Muscle of arm (tissue), 12 donors: ENCODE data around the gene NCOA3. TPM values are rescaled to one million over a fixed set of nuclear protein-coding genes. Genes with fewer than 3 reads are reported as not detected.
"Not testable (repeated sequence)": the region's sequence is repeated elsewhere in the genome, so short reads cannot be mapped to it uniquely, and the experiment has no call there.

Experiments
- DNase-seq: peaks from one replicate; pipeline ENCODE4 v3.0.0-alpha.2; 2013
- polyA plus RNA-seq, 12 donors: library from polyadenylated mRNA; unstranded; fragments of 120-200 nt; gene quantifications; one replicate each; pipeline ENCODE4 v1.2.1, GENCODE V29; 2013; ENCODE audit not compliant: insufficient read length in 12 of 12

NCOA3 gene
- polyA plus RNA-seq, 12 donors, result 12.4 to 26.2 (median 15.2) TPM; not detected in 1

GRCh38 chr20:47561180-47561579 lies 59.5 kb downstream of the NCOA3 start:
- no peak for DNase-seq

DNA sequence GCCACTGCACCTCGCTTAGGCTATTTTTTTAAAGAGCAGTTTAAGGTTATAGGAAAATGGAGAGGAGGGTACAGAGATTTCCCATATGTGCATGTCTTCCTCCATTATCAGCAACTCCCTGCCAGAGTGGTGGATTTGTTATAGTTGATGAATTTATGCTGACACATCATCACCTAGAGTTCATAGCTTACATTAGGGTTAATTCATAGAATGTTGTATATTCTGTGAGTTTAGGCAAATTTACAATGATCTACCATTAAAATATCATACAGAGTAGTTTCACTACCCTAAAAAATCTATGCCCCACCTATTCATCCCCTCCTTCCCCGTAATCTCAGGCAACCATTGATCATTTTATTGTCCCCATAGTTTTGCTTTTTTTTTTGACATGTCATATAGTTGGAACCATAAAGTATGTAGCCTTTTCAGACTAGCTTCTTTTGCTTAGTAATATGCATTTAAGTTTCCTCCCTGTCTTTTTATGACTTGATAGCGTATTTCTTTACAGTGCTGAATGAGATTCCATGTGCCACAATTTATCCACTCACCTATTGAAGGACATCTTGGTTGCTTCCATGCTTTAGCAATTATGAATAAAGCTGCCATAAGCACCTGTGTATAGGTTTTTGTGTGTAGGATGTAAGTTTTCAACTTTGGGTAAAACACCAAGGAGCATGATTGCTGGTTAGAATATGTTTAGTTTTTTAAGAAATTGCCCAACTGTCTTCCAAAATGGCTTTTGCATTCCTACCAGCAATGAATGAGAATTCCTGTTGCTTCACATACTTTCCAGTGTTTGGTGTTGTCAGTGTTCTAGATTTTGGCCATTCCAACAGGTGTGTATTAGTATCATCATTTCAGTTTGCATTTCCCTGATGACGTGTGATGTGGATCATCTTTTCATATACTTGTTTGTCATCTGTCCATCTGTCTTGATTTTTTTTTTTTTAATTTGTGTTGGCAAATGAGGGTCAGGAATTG lies 60.2 kb downstream of the NCOA3 start:
- DNase-seq, result no peak

DNA sequence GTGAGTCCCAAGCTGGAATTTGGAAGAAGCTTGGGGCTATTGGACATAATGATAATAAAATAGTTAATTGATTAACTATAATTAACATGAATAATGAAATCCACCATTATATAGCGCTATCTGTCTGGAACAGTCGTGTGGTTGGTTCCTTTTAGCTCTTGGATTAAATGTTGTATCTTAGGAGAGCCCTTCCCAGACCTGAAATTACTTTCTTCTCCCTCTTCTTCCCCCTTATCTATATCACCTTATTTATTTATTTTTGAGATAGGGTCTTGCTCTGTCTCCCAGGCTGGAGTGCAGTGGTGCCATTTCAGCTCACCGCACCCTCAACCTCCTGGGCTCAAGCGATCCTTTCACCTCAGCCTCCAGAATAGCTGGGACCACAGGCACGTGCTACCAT lies 64.6 kb downstream of the NCOA3 start:
- no peak for DNase-seq

DNA sequence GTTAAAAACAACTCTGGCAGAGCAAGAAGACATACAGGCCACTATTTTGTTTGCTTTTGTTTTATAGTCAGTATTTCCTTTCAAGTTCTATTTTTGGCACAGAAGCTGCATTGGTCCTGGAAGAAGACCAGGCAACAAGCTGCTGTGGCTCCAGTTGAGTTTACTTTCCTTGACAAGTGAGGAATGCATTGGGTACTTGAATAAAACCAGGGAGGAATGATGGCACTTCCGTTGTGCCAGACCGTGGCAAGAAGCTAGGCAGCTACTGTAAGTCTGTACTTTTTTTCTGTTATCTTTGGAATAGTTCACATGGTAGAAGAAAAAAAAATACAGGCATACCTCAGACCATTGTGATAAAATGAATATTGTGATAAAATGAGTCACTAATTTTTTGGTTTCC lies 66.3 kb downstream of the NCOA3 start:
- no peak for DNase-seq

DNA sequence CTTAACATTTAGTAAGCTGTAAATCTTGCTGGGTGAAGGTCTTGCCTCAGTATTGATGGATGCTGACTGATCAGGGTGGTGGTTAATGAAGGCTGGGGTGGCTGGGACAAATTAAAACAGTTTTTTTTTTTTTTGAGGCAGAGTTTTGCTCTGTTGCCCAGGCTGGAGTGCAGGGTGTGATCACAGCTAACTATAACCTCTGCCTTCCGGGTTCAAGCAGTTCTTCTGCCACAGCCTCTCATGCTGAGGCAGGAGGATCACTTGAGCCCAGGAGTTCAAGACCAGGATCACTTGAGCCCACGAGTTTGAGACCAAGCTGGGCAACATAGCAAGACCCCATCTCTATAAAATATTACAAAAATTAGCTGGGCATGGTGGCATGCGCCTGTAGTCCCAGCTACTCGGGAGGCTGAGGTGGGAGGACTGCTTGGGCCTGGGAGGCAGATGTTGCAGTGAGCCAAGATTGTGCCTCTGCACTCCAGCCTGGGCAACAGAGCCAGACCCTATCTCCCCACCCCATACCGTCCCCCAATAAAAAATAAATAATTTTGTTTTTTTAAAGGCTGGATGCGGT lies 67.2 kb downstream of the NCOA3 start:
- no peak for DNase-seq

- no peak for DNase-seq
Measured at GRCh38 chr20:47571426-47571825, 69.7 kb downstream of the NCOA3 start.

GRCh38 chr20:47572105-47572729 lies 70.5 kb downstream of the NCOA3 start:
- no peak for DNase-seq

- no peak for DNase-seq
Measured at GRCh38 chr20:47573559-47573958, 71.9 kb downstream of the NCOA3 start.

DNA sequence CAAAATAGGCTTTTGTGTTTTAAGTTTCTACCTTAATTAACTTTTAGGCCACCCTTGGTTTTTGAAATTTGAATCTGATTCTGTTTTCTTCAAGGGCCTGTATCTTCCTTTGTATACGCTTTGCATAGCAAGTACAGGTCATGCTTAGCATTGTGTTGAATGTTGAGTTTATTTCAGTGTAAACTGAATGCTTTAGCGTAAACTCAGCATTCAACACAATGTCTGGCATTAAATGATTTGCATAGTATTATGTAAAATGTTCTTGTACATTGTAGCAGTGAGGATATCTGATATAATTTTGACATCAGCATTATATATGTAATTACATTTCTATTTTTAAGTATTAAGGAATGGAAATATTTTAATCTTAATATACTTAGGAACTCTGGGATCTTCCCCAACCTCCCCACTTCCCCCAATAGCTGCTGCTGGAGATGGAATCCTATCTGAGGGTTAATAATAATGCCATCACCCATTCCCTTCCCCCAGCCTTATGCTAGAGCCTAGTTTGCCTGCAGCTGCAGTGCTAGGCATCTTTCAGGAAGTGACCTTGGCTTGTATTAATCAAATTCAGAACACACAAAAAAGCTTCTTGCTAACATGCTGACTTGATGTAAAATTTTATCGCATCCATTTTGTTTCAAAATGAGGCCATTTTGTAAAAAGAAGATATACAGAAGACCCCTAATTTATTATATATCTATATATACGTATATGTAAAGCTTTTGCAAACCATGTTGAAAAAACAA lies 73.1 kb downstream of the NCOA3 start:
- peak; percentile 40 for DNase-seq

- DNase-seq, result peak; percentile 92
Measured at GRCh38 chr20:47576516-47577033, 74.9 kb downstream of the NCOA3 start.

- no peak for DNase-seq
Measured at GRCh38 chr20:47577314-47577713, 75.6 kb downstream of the NCOA3 start.

DNA sequence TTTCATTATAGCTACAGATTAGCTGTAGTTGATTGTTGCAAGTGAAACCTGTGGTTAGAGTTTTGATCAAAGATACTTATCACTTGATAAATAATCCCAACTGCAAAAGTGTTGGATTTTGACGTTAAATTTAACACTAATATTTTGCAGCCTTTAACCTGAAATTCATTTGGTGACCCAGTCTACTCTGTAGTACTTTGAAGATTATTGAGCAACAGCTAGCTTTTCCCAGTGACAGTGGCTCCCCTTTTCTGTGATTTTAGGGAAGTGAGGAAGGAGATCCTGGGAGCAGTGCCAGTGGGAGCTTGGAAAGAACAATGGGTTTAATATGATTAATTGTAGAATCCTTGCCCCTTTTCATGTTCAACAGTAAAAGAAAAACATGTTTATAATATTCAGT lies 76.9 kb downstream of the NCOA3 start:
- DNase-seq, result no peak

GRCh38 chr20:47580686-47581085 lies 79.0 kb downstream of the NCOA3 start:
- not testable (repeated sequence) for DNase-seq

- DNase-seq, result no peak
Measured at GRCh38 chr20:47581090-47581489, 79.4 kb downstream of the NCOA3 start.

DNA sequence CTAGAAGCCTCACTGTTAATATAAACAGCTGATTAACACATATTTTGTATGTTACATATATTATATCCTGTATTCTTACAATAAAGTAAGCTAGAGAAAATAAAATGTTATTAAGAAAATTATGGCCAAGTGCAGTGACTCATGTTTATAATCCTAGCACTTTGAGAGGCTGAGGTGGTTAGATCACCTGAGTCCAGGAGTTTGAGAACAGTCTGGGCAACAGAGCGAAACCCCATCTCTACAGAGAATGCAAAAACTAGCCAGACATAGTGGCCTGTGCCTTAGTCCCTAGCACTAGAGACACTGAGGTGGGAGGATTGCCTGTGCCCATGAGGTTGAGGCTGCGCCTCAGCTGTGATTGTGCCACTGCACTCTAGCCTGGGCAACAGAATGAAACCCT lies 81.9 kb downstream of the NCOA3 start:
- no peak for DNase-seq

- DNase-seq, result no peak
Measured at GRCh38 chr20:47585087-47585747, 83.5 kb downstream of the NCOA3 start.

DNA sequence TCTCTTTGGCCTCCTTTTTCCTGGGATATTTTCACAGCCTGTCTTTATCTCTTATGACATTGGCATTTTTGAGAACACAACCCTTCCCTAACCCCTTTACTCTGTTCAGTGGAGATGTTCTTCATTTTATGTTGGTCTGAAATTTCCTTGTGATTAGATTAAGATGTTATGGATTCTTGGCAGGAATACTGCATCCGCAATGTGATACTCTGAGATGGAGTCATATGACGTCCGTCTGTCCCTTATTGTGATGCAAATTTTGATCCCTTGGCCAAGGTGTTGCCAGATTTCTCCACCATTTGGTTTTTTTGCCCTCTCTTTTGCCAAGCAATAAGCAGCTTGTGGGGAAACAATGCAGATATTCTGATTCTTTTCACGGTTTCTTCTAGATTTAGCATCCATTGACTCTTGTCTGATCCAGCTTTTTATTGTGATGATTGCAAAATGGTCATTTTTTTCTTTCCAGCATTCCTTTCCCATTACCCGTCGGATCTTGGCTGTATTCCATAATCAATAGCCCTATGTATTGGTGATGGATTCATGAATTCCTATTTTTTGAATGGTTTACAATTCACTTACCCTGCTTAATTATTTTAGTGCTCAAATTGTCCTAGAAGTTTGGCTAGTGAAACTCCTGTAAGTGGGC lies 85.1 kb downstream of the NCOA3 start:
- no peak for DNase-seq

DNA sequence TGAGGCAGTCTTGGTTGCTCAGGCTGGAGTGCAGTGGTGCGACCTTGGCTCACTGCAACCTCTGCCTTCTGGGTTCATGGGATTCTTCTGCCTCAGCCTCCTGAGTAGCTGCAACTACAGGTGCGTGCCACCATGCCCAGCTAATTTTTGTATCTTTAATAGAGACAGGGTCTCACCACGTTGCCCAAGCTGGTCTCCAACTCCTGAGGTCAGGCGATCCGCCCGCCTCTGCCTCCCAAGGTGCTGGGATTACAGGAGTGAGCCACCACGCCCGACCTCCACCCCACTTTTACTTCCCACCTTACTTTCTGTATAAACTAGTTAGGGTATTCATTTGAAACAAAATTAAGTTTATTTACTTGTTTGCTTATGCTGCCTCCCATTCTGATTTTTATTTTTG lies 86.5 kb downstream of the NCOA3 start:
- no peak for DNase-seq

- DNase-seq, result no peak
Measured at GRCh38 chr20:47591231-47591630, 89.5 kb downstream of the NCOA3 start.

DNA sequence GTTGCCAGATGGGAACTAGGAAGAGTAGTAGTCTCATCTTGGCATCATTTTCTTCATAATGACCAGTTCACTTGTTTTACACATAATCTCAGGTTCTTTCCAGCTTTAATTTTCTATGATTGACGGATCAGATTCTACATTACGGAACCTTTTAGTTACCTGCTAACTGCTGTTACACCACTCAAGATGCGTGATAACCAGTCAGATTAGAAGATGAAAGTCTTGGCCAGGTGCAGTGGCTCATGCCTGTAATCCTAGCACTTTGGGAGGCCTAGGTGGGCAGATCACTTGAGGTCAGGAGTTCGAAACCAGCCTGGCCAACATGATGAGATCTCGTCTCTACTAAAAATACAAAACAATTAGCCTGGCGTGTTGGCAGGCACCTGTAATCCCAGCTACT lies 92.5 kb downstream of the NCOA3 start:
- no peak for DNase-seq

DNA sequence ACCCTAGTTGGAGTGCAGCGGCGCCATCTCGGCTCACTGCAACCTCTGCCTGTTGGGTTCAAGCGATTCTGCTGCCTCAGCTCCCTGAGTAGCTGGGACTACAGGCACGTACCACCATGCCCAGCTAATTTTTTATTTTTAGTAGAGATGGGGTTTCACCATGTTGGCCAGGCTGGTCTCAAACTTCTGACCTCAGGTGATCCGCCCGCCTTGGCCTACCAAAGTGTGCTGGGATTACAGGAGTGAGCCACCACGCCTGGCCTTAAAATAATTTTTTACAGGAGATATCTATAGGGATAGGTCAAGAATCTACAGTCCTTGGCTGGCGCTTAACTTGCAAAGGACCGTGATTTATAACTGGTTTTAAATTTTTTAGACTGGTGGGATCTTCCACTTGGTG lies 93.5 kb downstream of the NCOA3 start:
- DNase-seq, result not testable (repeated sequence)
